Lower leg skin (tissue), 4 donors: ENCODE measurements around the gene APCDD1. TPM values are rescaled to one million over a fixed set of nuclear protein-coding genes. Genes with fewer than 3 reads are reported as not detected.

Experiments used
- DNase-seq, 2 donors: peaks; one replicate each; pipeline ENCODE4 v3.0.0-alpha.2; 2019; ENCODE audit warnings: low spot score in 2 of 2
- H3K4me3 ChIP-seq: fragments of 200-600 bp; sonication (generic); 2 replicates; pipeline ENCODE4 v1.5.1; 2017; ENCODE audit warnings: mild to moderate bottlenecking, low read depth; ENCODE audit not compliant: poor library complexity, severe bottlenecking
- POLR2A ChIP-seq, 2 donors: fragments of 450-650 bp; IDR thresholded peaks; one replicate each; pipeline ENCODE4 v1.6.1; 2016 to 2017; ENCODE audit warnings: antibody characterized with exemption in 2 of 2, mild to moderate bottlenecking in 1 of 2, moderate library complexity in 1 of 2
- WGBS, 2 donors: methylation state at CpG; one replicate each; pipeline ENCODE4 v1.1.5; 2018; 5-methylcytosine and 5-hydroxymethylcytosine counted together
- intact Hi-C: fragments of 100-400 bp; cut with DNase I; formaldehyde crosslinking; loops from one replicate; pipeline ENCODE4 v1.15.0; 2023; ENCODE audit warnings: low total_unique reads
- total RNA-seq, 4 donors: library from RNA; depleted of rRNA; stranded (reverse); fragments of >200 nt; gene quantifications; one replicate each; pipeline ENCODE4 v1.1.0, GENCODE V29; 2016
- TF ChIP-seq, protein P1 (sequence below), 3 donors: fragments of 450-650 bp; IDR thresholded peaks; one replicate each; pipeline ENCODE4 v1.5.1; 2016; ENCODE audit warnings: antibody characterized with exemption in 3 of 3, mild to moderate bottlenecking in 3 of 3, moderate library complexity in 2 of 3

Gene APCDD1
- total RNA-seq, 4 donors from 2014 or later, result 76.6 to 192 (median 180) TPM

- no peak overlapping the region for H3K4me3 ChIP-seq
- intact Hi-C loops, result no loop called here
- 43 to 57% methylated on average over 4 of the region's 4 CpGs for WGBS, 2 donors
- no peak for DNase-seq
- TF ChIP-seq, protein P1, sequence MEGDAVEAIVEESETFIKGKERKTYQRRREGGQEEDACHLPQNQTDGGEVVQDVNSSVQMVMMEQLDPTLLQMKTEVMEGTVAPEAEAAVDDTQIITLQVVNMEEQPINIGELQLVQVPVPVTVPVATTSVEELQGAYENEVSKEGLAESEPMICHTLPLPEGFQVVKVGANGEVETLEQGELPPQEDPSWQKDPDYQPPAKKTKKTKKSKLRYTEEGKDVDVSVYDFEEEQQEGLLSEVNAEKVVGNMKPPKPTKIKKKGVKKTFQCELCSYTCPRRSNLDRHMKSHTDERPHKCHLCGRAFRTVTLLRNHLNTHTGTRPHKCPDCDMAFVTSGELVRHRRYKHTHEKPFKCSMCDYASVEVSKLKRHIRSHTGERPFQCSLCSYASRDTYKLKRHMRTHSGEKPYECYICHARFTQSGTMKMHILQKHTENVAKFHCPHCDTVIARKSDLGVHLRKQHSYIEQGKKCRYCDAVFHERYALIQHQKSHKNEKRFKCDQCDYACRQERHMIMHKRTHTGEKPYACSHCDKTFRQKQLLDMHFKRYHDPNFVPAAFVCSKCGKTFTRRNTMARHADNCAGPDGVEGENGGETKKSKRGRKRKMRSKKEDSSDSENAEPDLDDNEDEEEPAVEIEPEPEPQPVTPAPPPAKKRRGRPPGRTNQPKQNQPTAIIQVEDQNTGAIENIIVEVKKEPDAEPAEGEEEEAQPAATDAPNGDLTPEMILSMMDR (IDR thresholded peaks at IDR 0.05), result no peak
- no peak for TF ChIP-seq POLR2A (IDR thresholded peaks at IDR 0.05)
Measured at GRCh38 chr18:10488017-10488416, 33.6 kb downstream of the APCDD1 start.

- DNase-seq, result no peak
- no peak overlapping the region for H3K4me3 ChIP-seq
- intact Hi-C loops, result no loop called here
- TF ChIP-seq POLR2A (IDR thresholded peaks at IDR 0.05), result no peak
- TF ChIP-seq, protein P1 (IDR thresholded peaks at IDR 0.05), result no peak
- WGBS, 2 donors, result 69 to 74% methylated on average over 14 of the region's 14 CpGs
Measured at GRCh38 chr18:10490401-10491165, 36.1 kb downstream of the APCDD1 start.

GRCh38 chr18:10495936-10496335, 41.5 kb downstream of the APCDD1 start:
- WGBS, 2 donors, result 49 to 54% methylated on average over 2 of the region's 2 CpGs
- no peak overlapping the region for H3K4me3 ChIP-seq
- no peak for DNase-seq
- intact Hi-C loops, result no loop called here
- TF ChIP-seq, protein P1 (IDR thresholded peaks at IDR 0.05), result no peak
- TF ChIP-seq POLR2A (IDR thresholded peaks at IDR 0.05), result no peak

- DNase-seq, result no peak
Measured at GRCh38 chr18:10497206-10497749, 42.8 kb downstream of the APCDD1 start.

DNA sequence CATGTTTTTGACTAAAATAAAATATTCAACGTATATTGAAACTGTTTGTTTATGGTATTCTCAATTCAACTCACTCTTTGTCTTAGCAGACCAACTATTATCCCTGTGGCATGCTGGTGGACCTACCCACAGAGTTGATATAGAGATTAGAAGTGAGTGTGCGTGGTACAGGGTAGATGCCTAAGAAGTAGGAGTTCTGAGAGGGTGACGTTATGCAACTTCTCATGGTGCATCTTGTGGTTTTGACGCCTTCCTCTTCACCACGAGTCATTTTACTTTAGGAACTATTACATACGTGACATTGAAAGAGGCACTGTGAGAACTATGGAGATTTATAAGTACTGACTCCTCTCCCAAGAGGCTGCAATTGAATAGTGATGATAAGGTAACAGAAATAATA, 44.8 kb downstream of the APCDD1 start:
- no peak overlapping the region for H3K4me3 ChIP-seq
- intact Hi-C loops, result no loop called here
- WGBS, 2 donors, result 77% methylated on average over 6 of the region's 6 CpGs
- DNase-seq, result no peak
- TF ChIP-seq, protein P1 (IDR thresholded peaks at IDR 0.05), result no peak
- TF ChIP-seq POLR2A (IDR thresholded peaks at IDR 0.05), result no peak

More at GRCh38 chr18:10497206-10497749, 42.8 kb downstream of the APCDD1 start:
- TF ChIP-seq POLR2A (IDR thresholded peaks at IDR 0.05), result no peak
- TF ChIP-seq, protein P1 (IDR thresholded peaks at IDR 0.05), result no peak
- H3K4me3 ChIP-seq, result no peak overlapping the region
- intact Hi-C loops, result no loop called here
